ENCODE results near the gene POLE2. TPM values are rescaled to one million over a fixed set of nuclear protein-coding genes. Genes with fewer than 3 reads are reported as not detected.

Gene POLE2
- total RNA-seq = 8.5 and 13.1 TPM in 2 replicates

GRCh38 chr14:49687942-49688700 is at the start of gene POLE2:
TSS of gene POLE2 (minus strand) at chr14:49688214. CDS start at chr14:49688203, 11 bp downstream.

GRCh38 chr14:49692811-49693734 is 5.1 kb upstream of the POLE2 start, which contains the start of gene KLHDC1:
TSS of gene KLHDC1 (plus strand) at chr14:49693120. CDS start at chr14:49693195, 75 bp downstream.

GRCh38 chr14:49634547-49635334 is 53.3 kb downstream of the POLE2 start, which contains the start of gene DNAAF2:
TSS of gene DNAAF2 (minus strand) at chr14:49635244. CDS start at chr14:49635149, 95 bp downstream.

GRCh38 chr14:49620182-49621113 is 67.6 kb downstream of the POLE2 start, which contains the start of the genes MGAT2 and RPL36AL:
TSS of gene MGAT2 (plus strand) at chr14:49620799. CDS start at chr14:49621269, 470 bp downstream.
TSS of gene RPL36AL (minus strand) at chr14:49620626. CDS start at chr14:49619104, 1,522 bp downstream.

GRCh38 chr14:49598485-49599300 is 89.3 kb downstream of the POLE2 start, which contains the start of gene LRR1:
TSS of gene LRR1 (plus strand) at chr14:49598940. CDS start at chr14:49599021, 81 bp downstream.

Small RNA genes within 50 kb of the gene (small RNA-seq; reads per million reads assigned to genes)
- gene AL139099.3 (not detected), gene RNU6ATAC30P (not detected)

Other genes starting within 250 kb of the POLE2 start
- 3,172 and 6,740 TPM in 2 replicates for gene RPS29, start 101.8 kb downstream of the POLE2 start, total RNA-seq
- gene LRR1, start 89.3 kb downstream of the POLE2 start, total RNA-seq = 15.5 and 19.6 TPM in 2 replicates
- 173 and 177 TPM in 2 replicates for gene RPL36AL, start 67.6 kb downstream of the POLE2 start, total RNA-seq
- 81.7 and 88.4 TPM in 2 replicates for gene MGAT2, start 67.4 kb downstream of the POLE2 start, total RNA-seq
- 7.8 and 11.5 TPM in 2 replicates for gene DNAAF2, start 53.0 kb downstream of the POLE2 start, total RNA-seq
- 4.6 and 5.0 TPM in 2 replicates for gene KLHDC1, start 4.9 kb upstream of the POLE2 start, total RNA-seq
- gene KLHDC2, start 79.9 kb upstream of the POLE2 start, total RNA-seq = 82.0 and 102 TPM in 2 replicates
- gene NEMF, start 164.6 kb upstream of the POLE2 start, total RNA-seq = 78.4 and 85.7 TPM in 2 replicates
- gene ARF6, start 204.9 kb upstream of the POLE2 start, total RNA-seq = 113 and 161 TPM in 2 replicates

Measured in articular chondrocyte of knee joint (primary cell).